Liver (tissue), 5 donors: ENCODE data around the gene NOL6. TPM values are rescaled to one million over a fixed set of nuclear protein-coding genes. Genes with fewer than 3 reads are reported as not detected.

Source experiments
- polyA plus RNA-seq, 2 donors: library from polyadenylated mRNA; stranded (reverse) in 1 of 2; unstranded in 1 of 2; fragments of 200-250 nt in 1 of 2; fragments of >200 nt in 1 of 2; fragmentation: Nextera tagmentation in 1 of 2; extraction: Ambion mirVana in 1 of 2; gene quantifications; one replicate each; pipeline versions ENCODE4 v1.2.1 to v1.2.3, GENCODE V29; 2013 to 2015
- small RNA-seq: library from RNA; depleted of rRNA; stranded (forward); fragments of <200 nt; gene quantifications from one replicate; pipeline ENCODE3, GENCODE V24; 2014
- total RNA-seq, 2 donors: library from RNA; depleted of rRNA; stranded (reverse); fragments of >200 nt; gene quantifications; one replicate each; pipeline ENCODE4 v1.2.3, GENCODE V29; 2014
- donor health status: healthy.
- donor health status: healthy.
- donor health status: healthy.

NOL6 gene
- total and polyA plus RNA-seq, 4 donors: 8.8 to 20.2 (median 13.8) TPM

Small RNA genes lying within 50 kb of the gene (small RNA-seq; reads per million reads assigned to genes)
- not detected for gene AL356218.2
- gene MIR6851: not detected

Other genes with a start within 250 kb of the NOL6 start
- gene SPINK4, start 233.8 kb downstream of the NOL6 start, total RNA-seq: under 1 TPM in 1 of 2 donors, not detected in 1; 0.70 TPM
- gene SPINK4, start 233.8 kb downstream of the NOL6 start, polyA plus RNA-seq: not detected
- gene BAG1, start 209.2 kb downstream of the NOL6 start, total RNA-seq: 10 to 100 TPM; 35.1 to 49.4 TPM
- 10 to 100 TPM; 36.6 to 55.2 TPM for gene BAG1, start 209.2 kb downstream of the NOL6 start, polyA plus RNA-seq
- gene CHMP5, start 208.9 kb downstream of the NOL6 start, total RNA-seq: 10 to 100 TPM; 23.2 to 26.5 TPM
- gene CHMP5, start 208.9 kb downstream of the NOL6 start, polyA plus RNA-seq: 10 to 100 TPM; 29.0 to 34.8 TPM
- 10 to 100 TPM; 14.1 to 27.9 TPM for gene NFX1, start 183.4 kb downstream of the NOL6 start, total RNA-seq
- gene NFX1, start 183.4 kb downstream of the NOL6 start, polyA plus RNA-seq: 10 to 100 TPM; 13.7 to 15.1 TPM
- gene AQP7, start 71.4 kb downstream of the NOL6 start, total RNA-seq: 10 to 100 TPM in 1 of 2 donors, 1 to 10 TPM in 1; 4.8 to 17.1 TPM
- 10 to 100 TPM; 11.9 to 22.3 TPM for gene AQP7, start 71.4 kb downstream of the NOL6 start, polyA plus RNA-seq
- 100 to 1,000 TPM in 1 of 2 donors, 10 to 100 TPM in 1; 60.5 to 109 TPM for gene AQP3, start 26.3 kb downstream of the NOL6 start, total RNA-seq
- gene AQP3, start 26.3 kb downstream of the NOL6 start, polyA plus RNA-seq: 100 to 1,000 TPM in 1 of 2 donors, 10 to 100 TPM in 1; 65.7 to 124 TPM
- gene ANKRD18B, start 50.3 kb upstream of the NOL6 start, total RNA-seq: 1 to 10 TPM in 1 of 2 donors, under 1 TPM in 1; 0.59 to 1.9 TPM
- under 1 TPM in 1 of 2 donors, not detected in 1; 0.01 TPM for gene ANKRD18B, start 50.3 kb upstream of the NOL6 start, polyA plus RNA-seq